NB4 (cell line): ENCODE results near the gene APOBEC2.

ENCODE experiments used
- CTCF ChIP-seq: IDR thresholded peaks from one replicate; pipeline ENCODE4 v1.5.1; 2012; ENCODE audit warnings: low read depth, low read length
- MAX ChIP-seq: IDR thresholded peaks from 2 replicates; pipeline ENCODE4 v1.6.1; 2011; ENCODE audit warnings: low read depth, low read length
- MYC ChIP-seq: IDR thresholded peaks from 2 replicates; pipeline ENCODE4 v1.6.1; 2011; ENCODE audit warnings: low read depth, low read length
- POLR2A ChIP-seq: IDR thresholded peaks from 2 replicates; pipeline ENCODE4 v1.6.1; 2011; ENCODE audit warnings: mild to moderate bottlenecking; ENCODE audit not compliant: insufficient read length; ENCODE audit errors: extremely low read depth

DNA sequence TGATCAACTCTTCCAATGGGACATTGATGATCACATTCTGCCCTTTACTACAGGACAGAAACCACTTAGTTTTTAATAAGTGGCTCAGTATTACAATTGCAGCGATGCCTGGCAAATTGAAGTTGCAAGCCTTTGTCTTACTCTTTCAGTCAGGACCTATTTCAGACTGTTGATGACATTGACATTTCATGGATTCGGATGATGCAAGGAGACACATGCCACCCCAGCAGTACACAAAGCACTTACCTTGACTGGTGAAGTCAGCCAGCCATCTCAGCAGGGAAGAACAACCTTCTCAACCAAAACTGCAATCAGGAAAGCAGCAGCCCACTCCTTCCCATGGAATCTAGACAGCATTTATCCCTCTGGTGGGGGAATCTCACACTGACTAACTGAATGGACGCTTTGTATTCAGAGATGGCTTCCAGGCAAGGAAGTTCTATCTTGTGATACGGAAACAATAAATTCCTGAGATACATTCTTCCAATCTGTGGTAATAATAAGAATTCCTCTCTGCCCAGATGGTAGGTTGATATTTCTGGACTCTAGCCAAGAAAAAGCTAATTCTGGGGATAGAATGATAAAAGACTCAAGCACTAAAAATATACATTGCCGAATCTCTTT is 44.6 kb downstream of the APOBEC2 start:
- TF ChIP-seq POLR2A: no peak
- no peak for TF ChIP-seq CTCF
- no peak for TF ChIP-seq MAX
- TF ChIP-seq MYC: no peak
